ENCODE results near the gene SLC5A2.

Gene SLC5A2

DNA sequence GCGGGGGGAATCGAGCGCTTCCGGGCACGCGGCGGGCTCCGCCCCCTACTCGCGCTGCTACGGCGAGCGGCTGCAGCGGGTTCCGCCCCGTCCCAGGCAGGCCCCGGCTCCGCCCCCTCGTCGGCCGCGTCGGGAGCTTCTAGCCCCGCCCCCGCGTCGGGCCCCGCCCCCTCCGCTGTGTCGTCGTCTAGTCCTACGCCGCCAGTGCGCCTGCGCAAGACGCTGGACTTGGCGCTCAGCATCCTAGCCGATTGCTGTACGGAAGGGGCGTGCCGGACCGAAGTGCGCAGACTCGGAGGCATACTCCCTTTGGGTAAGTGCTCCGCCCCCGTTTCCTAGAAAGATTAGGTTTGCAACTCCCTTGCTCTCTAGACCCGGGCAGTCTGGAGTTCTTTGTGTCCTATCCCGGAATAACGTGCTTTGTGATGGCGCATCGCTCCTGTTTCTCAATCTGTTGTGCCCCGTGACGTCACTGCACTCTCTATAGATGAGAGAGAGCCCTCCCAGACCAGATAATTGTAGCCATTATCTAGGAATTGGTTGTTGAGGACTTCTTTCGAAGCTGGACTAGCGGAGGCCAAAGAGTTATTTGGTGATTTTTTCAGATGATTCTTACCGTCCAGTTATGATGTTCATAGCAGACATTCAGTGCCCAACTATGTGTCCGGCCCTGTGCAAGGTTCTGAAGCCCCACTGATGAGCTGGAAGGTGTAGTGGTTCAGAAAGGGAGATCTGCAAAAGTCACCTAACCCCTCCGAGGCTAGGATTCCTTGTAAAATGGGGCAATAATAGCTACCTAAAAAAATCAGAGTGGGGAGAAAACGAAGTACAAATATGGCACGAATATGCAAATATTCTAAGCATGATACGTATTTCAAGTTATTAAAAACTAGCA, 23.0 kb upstream of the SLC5A2 start:
- peak; percentile 98 to 100 (median 100) for DNase-seq (ENCODE audit: low read depth in 2 of 3, low spot score in 1 of 3)

DNA sequence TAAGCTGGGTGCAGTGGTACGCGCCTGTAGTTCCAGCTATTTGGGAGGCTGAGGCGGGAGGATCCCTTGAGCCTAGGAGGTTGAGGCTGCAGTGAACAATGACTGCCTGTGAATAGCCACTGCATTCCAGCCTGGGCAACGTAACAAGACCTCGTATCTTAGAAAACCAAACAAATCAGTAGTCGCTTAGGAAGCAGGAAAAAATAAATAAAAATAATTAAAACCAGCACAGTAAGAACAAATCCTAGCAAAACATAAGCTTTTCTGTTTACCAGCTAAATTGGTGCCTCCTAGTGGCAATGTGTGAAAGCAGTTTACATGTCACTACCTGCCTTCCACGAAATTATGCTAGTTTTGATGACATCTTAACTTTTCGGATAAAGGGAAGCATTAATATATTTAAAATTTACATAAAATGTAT, 22.3 kb upstream of the SLC5A2 start:
- DNase-seq (ENCODE audit: low read depth in 2 of 3, low spot score in 1 of 3): no peak

DNA sequence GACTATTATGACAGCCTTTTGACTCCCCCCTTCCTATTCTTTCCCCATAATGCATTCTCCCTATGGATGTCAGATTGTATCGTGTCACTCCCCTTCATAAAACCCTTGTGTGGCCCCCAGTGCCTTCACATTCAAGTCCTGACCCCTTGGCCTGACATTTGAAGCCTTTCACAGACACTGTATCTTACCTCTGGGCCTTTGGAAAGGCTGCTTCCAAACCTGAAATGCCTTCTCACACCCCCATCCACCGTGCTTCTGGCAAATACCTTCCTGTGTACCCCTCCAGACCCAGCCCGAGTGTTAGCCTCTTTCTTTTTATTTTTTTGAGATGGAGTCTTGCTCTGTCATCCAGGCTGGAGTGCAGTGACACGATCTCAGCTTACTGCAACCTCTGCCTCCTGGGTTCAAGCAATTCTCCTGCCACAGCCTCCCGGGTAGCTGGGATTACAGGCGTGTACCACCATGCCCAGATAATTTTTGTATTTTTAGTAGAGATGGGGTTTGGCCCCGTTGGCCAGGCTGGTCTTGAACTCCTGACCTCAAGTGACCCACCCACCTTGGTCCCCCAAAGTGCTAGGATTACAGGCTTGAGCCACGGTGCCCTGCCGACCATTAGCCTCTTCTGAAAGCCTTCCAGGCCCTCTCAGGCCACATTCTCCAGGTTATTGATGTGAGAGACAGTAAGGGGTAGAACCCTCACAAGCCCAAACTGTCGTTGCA, 21.6 kb upstream of the SLC5A2 start:
- no peak for DNase-seq (ENCODE audit: low read depth in 2 of 3, low spot score in 1 of 3)

DNA sequence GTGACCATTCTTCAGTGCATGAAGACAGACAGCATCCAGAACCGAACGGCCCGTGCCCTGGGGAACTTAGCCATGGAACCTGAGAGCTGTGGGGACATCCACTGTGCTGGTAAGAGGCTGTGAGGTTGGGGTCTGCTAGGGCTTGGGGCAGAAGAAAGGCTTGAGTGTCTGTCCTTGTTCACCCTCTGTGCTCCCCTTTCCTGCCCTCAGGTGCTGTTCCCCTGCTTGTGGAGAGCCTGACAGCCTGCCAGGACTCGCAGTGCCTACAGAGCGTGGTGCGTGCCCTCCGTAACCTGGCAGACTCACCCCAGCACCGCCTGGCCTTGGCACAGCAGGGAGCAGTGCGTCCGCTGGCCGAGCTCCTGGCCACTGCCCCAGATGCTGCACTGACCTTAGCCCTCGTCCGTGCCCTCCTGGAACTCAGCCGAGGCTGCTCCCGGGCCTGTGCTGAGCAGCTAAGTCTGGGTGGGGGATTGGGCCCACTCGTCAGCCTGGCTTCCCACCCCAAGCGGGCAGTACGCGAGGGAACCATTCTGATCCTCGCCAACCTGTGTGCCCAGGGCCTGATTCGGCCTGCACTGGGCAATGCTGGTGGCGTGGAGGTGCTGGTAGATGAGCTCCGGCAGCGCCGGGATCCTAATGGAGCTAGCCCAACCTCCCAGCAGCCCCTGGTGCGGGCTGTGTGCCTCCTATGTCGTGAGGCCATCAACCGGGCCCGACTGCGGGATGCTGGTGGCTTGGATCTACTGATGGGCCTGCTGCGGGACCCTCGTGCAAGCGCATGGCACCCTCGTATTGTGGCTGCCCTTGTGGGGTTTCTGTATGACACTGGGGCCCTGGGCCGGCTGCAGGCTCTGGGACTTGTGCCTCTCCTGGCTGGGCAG, 20.8 kb upstream of the SLC5A2 start:
- DNase-seq (ENCODE audit: low read depth in 2 of 3, low spot score in 1 of 3): no peak

DNA sequence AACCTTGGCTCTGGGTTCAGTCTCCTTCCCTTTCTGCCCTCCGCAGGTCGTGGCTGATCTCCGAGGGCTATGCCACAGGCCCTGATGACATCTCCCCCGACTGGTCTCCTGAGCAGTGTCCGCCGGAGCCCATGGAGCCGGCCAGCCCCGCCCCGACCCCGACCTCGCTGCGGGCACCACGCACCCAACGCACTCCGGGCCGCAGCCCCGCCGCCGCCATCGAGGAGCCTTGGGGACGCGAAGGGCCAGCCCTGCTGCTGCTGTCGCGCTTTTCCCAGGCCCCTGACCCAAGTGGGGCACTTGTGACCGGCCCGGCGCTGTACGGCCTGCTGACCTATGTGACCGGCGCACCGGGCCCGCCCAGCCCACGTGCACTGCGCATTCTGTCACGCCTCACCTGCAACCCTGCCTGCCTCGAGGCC, 18.6 kb upstream of the SLC5A2 start:
- no peak for DNase-seq (ENCODE audit: low read depth in 2 of 3, low spot score in 1 of 3)

DNA sequence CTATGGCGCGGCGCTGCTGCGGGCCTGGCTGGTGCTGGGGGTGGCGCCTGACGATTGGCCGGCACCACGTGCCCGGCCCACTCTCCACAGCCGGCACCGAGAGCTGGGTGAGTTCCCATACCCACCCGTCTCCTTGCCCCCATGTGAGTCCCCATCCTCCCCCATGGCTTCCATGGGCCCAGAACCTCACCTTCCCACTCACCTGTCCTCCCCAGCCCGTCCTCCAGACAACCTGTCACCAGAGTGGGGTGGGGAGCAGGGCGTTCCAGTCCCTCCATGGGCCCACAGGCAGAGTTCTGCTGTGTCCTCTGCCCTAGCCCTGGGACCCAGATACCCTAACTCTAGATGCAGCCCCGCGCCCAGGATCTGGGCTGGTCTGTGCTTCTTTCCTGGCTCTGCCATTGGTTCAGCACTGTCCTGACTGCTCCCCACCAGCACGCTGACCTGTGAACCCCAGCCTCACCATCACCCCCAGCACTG, 18.1 kb upstream of the SLC5A2 start:
- DNase-seq (ENCODE audit: low read depth in 2 of 3, low spot score in 1 of 3): no peak

DNA sequence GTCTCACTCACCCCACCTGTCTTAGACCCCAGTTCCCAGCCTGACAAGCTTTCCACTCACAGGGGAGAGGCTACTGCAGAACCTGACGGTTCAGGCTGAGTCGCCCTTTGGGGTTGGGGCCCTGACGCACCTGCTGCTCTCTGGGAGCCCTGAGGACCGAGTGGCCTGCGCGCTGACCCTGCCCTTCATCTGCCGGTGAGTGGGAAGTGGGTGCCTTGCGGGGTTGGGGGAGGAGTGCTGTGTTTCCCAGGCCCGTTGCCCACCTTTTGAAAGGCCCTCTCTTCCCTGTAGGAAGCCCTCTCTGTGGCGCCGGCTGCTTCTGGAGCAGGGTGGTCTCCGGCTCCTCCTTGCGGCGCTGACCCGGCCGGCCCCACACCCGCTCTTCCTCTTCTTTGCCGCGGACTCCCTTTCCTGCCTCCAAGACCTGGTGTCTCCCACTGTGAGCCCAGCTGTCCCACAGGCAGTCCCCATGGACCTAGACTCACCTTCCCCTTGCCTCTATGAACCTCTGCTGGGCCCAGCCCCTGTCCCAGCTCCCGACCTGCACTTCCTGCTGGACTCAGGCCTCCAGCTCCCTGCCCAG, 17.0 kb upstream of the SLC5A2 start:
- DNase-seq (ENCODE audit: low read depth in 2 of 3, low spot score in 1 of 3): no peak

DNA sequence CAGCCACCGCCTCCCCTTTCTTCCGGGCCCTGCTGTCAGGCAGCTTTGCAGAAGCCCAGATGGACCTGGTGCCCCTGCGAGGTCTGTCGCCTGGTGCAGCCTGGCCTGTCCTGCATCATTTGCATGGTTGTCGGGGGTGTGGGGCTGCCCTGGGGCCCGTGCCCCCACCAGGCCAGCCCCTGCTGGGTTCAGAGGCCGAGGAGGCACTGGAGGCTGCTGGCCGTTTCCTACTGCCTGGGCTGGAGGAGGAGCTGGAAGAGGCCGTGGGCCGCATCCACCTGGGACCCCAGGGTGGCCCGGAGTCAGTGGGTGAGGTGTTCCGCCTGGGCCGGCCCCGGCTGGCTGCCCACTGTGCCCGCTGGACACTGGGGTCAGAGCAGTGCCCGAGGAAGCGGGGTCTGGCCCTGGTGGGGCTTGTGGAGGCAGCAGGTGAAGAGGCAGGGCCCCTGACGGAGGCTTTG, 16.5 kb upstream of the SLC5A2 start:
- no peak for DNase-seq (ENCODE audit: low read depth in 2 of 3, low spot score in 1 of 3)

DNA sequence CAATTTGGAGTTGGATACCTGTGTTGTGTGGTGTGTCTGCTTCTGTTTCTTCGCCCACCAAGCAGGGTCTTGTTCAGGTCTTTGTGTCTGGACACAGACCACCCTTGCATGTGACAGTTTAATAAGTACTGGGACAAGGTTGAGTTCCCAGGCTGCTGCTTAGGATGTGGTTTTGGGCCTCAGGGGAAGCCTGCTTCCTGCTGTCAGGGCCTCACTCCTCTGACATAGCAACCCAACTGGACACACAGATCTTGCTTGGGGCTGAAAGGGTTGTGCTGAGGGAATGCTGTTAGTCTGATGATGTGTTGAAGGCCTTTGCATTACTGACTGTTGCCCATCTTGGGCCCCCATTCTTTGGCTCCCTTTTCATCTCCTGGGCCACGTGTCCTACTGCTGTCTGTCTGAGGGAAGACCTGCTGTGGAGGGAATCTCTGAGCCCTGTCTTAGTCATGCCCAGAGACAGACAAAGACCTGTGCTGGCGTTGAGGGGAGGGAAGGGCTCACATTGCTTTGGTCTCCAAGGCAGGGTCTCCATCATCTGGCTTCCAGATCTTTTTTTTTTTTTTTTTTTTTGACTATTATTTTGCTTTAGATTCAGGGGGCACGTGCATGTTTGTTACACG, 15.7 kb upstream of the SLC5A2 start:
- no peak for DNase-seq (ENCODE audit: low read depth in 2 of 3, low spot score in 1 of 3)

DNA sequence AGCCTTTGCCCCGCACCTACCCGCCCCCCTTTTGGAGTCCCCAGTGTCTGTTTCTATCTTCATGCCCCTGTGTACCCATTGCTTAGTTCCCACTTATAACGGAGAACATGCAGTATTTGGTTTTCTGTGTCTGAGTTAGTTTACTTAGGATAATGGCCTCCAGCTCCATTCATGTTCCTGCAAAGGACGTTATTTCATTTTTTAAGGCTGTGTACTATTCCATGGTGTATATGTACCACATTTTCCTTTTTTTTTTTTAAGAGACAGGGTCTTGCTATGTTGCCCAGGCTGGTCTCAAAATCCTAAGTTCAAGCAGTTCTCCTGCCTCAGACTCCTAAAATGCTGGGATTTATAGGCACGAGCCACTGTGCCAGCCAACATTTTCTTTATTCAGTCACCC, 15.1 kb upstream of the SLC5A2 start:
- DNase-seq (ENCODE audit: low read depth in 2 of 3, low spot score in 1 of 3): no peak

DNA sequence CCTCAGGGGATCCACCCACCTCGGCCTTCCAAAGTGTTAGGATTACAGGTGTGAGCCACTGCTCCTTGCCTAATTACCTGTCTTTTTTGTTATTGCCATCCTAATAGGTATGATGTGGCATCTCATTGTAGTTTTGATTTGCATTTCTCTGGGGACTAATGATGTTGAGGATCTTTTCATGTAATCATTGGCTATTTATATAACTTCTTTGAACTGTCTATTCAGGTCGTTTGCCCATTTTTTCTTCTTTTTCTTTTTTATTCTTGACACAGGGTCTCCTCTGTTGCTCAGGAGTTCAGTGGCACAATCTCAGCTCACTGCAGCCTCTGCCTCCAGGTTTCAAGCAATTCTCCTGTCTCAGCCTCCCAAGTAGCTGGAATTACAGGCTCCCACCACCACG, 12.3 kb upstream of the SLC5A2 start:
- no peak for DNase-seq (ENCODE audit: low read depth in 2 of 3, low spot score in 1 of 3)

DNA sequence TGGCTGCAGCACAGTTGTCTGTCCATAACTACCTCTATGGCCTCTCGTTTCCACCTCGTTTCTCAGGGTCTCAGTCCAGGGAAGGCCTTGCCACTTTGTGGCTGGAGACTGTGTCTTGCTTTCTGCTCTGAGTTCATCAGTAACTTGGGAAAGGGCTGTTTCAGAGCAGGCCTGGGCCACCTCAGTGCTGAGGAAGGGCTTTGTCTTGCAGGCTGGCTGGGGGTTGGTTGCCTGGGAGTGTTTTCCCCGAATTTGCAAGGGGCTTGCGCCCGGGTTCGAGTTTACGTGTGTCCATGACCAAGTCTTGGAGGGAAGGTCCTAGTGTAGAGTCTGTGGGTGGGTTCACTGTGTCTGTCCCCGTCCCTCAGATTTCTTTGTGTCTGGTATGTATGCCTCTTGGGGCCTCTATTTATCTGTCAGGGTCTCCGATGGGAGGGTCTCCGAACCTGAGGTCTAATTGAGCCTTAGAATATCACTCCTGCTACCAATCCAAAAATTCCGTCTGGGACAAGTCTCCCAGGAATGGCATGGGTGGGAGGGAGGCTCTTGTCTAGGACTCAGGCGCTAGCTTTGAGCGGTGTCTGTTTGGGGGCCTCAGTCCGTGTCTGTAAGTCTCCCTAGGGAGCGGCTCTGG, 11.6 kb upstream of the SLC5A2 start:
- no peak for DNase-seq (ENCODE audit: low read depth in 2 of 3, low spot score in 1 of 3)

DNA sequence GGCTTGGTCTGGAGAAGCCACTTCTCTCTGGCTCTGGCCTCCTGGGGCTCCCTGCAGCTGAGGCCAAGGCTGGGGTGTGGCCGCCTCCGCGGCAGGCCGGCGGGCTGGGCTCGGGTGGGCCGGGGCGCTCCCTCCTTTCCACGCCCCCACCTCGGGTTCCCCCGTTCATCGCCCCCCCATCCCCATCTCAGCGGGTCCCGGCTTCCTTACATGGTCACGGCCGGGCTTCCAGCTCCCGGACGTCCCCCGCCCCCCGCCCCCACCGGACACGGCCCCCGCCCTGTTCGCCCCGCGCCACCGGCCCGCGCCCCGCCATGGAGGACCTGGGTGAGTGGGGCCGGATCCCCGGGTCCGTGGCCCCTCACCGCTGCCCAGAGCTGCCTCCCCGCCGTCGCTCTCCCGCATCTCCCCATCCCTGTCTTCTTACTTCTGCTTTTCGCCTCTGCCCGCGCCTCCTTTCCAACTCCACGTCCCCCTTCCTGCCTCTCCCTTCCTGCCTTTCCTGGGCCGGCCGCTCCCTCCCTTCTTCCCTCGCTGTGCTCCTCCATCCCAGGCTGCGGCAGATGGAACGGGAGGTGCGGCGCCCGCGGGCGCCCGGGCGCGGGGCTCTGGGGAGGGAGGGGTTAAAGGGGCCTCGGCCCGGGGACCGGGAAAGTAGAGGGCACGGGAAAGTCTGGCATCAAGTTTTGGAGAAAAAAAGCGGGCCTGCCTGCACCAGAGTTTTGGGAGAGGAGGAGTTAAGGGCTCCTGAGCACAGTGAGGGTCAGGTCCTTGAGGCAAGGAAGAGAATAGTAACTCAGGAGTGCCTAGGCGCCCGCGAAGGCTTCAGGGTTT, 10.8 kb upstream of the SLC5A2 start, which contains the start of gene TGFB1I1:
TGFB1I1 (plus strand) TSS at position 278 of the 834 bp plus-strand sequence; CDS start at position 315, 37 bp downstream.
- DNase-seq (ENCODE audit: low read depth in 2 of 3, low spot score in 1 of 3): no peak

DNA sequence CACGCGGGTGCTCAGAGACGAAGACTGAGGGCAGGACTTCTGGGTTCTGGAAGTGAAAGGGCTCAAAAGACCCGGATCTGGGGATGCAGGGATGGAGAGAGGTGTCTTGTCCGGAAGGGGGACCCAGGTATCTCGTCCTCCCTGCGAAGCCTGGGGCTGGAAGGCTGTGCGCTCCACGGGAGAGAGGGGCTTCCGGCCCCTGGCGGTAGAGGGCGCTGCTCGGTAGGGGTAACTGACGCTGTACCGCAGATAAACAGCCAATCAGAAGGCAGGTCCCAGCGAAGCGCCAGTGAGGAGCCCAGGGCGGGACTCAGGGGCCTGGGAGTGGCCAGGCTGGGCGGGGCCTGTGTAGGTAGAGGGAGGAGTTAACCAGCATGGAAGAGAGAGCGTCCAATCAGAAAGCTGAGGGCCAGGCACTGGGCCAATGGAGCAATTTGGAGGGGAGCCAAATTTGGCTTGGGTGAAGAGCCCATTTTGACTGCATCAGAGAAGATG, 10.2 kb upstream of the SLC5A2 start:
- peak in 1 of 3 donors; percentile 54 for DNase-seq (ENCODE audit: low read depth in 2 of 3, low spot score in 1 of 3)

DNA sequence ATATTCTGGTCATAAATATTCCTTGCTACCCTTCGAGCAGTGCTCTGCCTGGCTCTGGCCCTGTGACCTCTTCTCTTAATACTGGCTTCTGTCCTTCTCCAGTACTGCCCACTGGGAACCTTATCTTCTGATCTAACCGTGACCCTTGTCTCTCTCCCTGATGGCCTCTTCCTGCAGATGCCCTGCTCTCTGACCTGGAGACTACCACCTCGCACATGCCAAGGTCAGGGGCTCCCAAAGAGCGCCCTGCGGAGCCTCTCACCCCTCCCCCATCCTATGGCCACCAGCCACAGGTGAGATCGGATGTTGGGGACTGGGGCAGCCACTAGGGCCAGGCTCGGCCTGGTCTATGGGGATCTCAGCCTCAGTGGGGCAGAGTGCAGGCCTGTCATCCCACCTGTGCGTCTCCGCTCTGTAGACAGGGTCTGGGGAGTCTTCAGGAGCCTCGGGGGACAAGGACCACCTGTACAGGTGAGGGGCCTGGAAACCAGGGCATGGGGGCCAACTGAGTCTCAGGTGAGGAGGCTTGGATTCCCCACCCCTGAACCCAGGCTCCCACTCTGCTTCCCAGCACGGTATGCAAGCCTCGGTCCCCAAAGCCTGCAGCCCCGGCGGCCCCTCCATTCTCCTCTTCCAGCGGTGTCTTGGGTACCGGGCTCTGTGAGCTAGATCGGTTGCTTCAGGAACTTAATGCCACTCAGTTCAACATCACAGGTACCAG, 9.5 kb upstream of the SLC5A2 start:
- no peak for DNase-seq (ENCODE audit: low read depth in 2 of 3, low spot score in 1 of 3)

DNA sequence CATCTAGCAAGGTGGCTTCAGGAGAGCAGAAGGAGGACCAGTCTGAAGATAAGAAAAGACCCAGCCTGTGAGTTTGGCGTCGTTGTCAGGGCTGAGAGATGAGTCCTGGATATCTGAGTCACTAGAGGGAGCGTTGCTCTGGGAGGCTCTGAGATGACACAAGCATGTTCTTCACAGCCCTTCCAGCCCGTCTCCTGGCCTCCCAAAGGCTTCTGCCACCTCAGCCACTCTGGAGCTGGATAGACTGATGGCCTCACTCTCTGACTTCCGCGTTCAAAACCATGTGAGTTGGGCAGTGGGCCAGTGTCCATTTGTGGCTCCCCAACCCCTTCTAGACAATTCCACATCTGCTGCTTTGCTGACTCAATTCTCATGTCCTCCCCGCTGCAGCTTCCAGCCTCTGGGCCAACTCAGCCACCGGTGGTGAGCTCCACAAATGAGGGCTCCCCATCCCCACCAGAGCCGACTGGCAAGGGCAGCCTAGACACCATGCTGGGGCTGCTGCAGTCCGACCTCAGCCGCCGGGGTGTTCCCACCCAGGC, 8.7 kb upstream of the SLC5A2 start:
- DNase-seq (ENCODE audit: low read depth in 2 of 3, low spot score in 1 of 3): no peak

All from stimulated activated CD4-positive, alpha-beta T cell treated with anti-CD3 and anti-CD28 coated beads, Interleukin-12 subunit alpha, Interleukin-12 subunit beta, amount 100 ng/mL, for 48 hours (primary cell).